GM12875 (cell line): ENCODE results near the gene ADAMTSL3.

Experiments
- H3K4me3 ChIP-seq: one replicate; pipeline ENCODE4 v1.5.1; 2011; ENCODE audit warnings: low read depth, low read length, control low read depth
- CTCF ChIP-seq: IDR thresholded peaks from 2 replicates; pipeline ENCODE4 v1.5.1; 2011; ENCODE audit warnings: low read depth, mild to moderate bottlenecking, control low read depth, inconsistent platforms, low read length, moderate library complexity, borderline replicate concordance; ENCODE audit not compliant: insufficient read depth

ADAMTSL3 gene

GRCh38 chr15:83793069-83793468, 139.1 kb downstream of the ADAMTSL3 start:
- TF ChIP-seq CTCF, result no peak
- no peak overlapping the region for H3K4me3 ChIP-seq

- no peak overlapping the region for H3K4me3 ChIP-seq
- no peak for TF ChIP-seq CTCF
These were observed 140.3 kb downstream of the ADAMTSL3 start for GRCh38 chr15:83794209-83794608.

GRCh38 chr15:83809345-83809744, 155.4 kb downstream of the ADAMTSL3 start:
- no peak for TF ChIP-seq CTCF
- H3K4me3 ChIP-seq, result no peak overlapping the region

GRCh38 chr15:83810110-83810509, 156.2 kb downstream of the ADAMTSL3 start:
- no peak overlapping the region for H3K4me3 ChIP-seq
- TF ChIP-seq CTCF, result no peak

GRCh38 chr15:83813682-83814081, 159.8 kb downstream of the ADAMTSL3 start:
- no peak for TF ChIP-seq CTCF
- H3K4me3 ChIP-seq, result no peak overlapping the region

DNA sequence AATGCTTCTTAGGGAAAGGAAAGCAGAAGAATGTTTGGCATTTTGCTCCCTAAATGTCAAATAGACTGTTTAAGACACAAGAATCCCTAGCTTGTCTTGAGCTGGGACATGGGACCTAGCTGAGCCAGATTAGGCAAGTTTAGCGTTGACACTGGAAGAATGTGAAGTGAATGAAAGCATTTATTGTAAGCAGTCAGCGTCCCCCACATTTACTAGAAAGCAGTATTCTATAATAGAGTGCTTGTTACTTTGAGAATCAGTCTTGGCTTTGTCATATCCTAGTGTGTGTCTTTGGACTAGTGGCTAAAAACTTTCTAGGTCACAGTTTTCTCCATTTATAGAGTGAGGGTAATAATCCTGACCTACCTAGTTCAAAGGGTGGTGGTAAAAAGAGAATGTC, 161.6 kb downstream of the ADAMTSL3 start:
- H3K4me3 ChIP-seq, result no peak overlapping the region
- no peak for TF ChIP-seq CTCF

DNA sequence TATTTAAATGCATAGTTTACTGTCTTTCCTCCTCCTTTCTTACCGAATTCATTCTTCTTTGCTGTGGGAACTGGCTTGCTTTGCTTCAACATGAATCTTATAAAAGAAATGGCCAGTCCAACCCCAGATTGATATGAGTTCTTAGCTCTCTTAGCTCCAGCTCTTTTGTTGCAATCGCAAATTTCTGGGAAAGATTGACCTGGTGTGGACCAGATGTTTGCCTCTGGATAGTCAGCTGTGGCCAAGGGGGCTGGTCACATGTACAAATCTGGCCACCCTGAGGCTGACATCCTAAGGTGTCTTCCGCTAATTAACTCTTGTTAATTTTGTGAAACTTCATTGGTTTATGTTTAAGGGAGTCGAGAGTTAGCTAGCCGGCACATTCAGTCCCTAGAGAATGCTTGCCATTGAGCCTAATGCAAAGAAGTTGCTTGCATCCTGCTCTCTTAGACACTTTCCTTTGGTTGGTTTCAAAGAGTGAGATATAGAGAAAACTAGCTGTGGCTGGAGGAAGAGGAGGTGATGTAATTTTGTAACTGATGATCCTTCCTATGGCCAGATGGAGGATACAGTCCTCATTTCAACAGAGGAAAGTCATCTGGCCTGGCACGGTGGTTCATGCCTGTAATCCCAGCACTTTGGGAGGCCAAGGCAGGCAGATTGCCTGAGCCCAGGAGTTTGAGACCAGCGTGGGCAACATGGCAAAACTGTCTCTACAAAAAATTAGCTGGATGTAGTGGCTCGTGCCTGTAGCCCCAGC, 162.4 kb downstream of the ADAMTSL3 start:
- TF ChIP-seq CTCF, result no peak
- H3K4me3 ChIP-seq, result no peak overlapping the region
